ENCODE results near the gene ABCC4. TPM values are rescaled to one million over a fixed set of nuclear protein-coding genes. Genes with fewer than 3 reads are reported as not detected.

Gene ABCC4
- total RNA-seq, 1 experiment from 2014 or later = 17.0 TPM

GRCh38 chr13:95207769-95208366 lies 93.4 kb downstream of the ABCC4 start:
- H3K9me2 ChIP-seq (ENCODE audit: insufficient read depth) = no peaks in the 10 kb centered on the region
- BruUV-seq (replicated peaks) = no TSS peak
- H3K27me3 ChIP-seq (ENCODE audit: insufficient read depth, low read depth) = no peaks in the 10 kb centered on the region
- H3K4me2 ChIP-seq = no peak overlapping the region
- no peaks in the 10 kb centered on the region for H3K4me1 ChIP-seq (replicated peaks; ENCODE audit: insufficient read depth)
- POLR2A ChIA-PET (ENCODE audit: unreplicated experiment) = no interaction called here
- intact Hi-C loops (cut with micrococcal nuclease; ENCODE audit: unreplicated experiment) = no loop called here
- 0 out of 2 replicates have a peak, but pooled peaks cover 5% of the 10 kb centered on the region for H3F3A ChIP-seq (ENCODE audit: insufficient read depth, low read depth)
- DNase-seq = no peak
- H2AFZ ChIP-seq = no peak overlapping the region
- no peaks in the 10 kb centered on the region for H3K36me3 ChIP-seq (ENCODE audit: low read depth)
- no peaks in the 10 kb centered on the region for H3K9me3 ChIP-seq (ENCODE audit: insufficient read depth, low read depth)
- CTCF ChIA-PET = no interaction called here
- H3K27ac ChIP-seq = no peak overlapping the region
- no peak overlapping the region for H3K4me3 ChIP-seq
- no peaks in the 10 kb centered on the region for H4K20me1 ChIP-seq (ENCODE audit: insufficient read depth)
- TF ChIP-seq CTCF (conservative IDR thresholded peaks at IDR 0.05) (no peak), EZH2 (IDR thresholded peaks at IDR 0.05; ENCODE audit: low read depth) (no peak)
- no peaks in the 10 kb centered on the region for H3K79me2 ChIP-seq (ENCODE audit: low read depth)

DNA sequence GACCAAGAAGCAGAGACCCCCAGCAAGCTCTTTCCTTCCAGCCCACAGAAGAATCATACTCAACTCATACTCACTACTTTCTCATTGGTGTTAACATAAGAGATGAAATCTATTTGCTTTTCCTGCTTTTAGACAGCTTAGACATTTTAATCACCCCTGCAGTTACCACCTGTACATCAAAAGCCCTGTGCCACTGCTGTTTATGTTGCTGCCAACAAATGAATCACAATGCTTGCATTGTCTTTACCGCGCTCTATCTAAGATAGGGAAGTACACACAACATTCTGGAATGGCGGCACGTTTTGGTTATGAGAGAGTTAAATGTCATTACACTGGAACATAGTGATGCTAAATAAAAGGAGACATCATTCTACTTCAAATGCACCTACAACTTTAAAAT lies 95.1 kb downstream of the ABCC4 start:
- Histone ChIP-seq H3K4me2 (no peak overlapping the region), H3K79me2 (ENCODE audit: low read depth) (no peaks in the 10 kb centered on the region), H3K9me2 (ENCODE audit: insufficient read depth) (no peaks in the 10 kb centered on the region), H3K4me1 (replicated peaks; ENCODE audit: insufficient read depth) (no peaks in the 10 kb centered on the region), H3K9me3 (ENCODE audit: insufficient read depth, low read depth) (no peaks in the 10 kb centered on the region), H2AFZ (no peak overlapping the region), H3K27me3 (ENCODE audit: insufficient read depth, low read depth) (no peaks in the 10 kb centered on the region), H3K36me3 (ENCODE audit: low read depth) (no peaks in the 10 kb centered on the region), H3K27ac (no peak overlapping the region), H3F3A (ENCODE audit: insufficient read depth, low read depth) (no peaks in the 10 kb centered on the region), H3K4me3 (no peak overlapping the region), H4K20me1 (ENCODE audit: insufficient read depth) (no peaks in the 10 kb centered on the region)
- TF ChIP-seq EZH2 (IDR thresholded peaks at IDR 0.05; ENCODE audit: low read depth) (no peak), CTCF (conservative IDR thresholded peaks at IDR 0.05) (no peak)
- intact Hi-C loops (cut with micrococcal nuclease; ENCODE audit: unreplicated experiment) = no loop called here
- POLR2A ChIA-PET (ENCODE audit: unreplicated experiment) = no interaction called here
- no TSS peak for BruUV-seq (replicated peaks)
- no peak for DNase-seq
- CTCF ChIA-PET = no interaction called here

DNA sequence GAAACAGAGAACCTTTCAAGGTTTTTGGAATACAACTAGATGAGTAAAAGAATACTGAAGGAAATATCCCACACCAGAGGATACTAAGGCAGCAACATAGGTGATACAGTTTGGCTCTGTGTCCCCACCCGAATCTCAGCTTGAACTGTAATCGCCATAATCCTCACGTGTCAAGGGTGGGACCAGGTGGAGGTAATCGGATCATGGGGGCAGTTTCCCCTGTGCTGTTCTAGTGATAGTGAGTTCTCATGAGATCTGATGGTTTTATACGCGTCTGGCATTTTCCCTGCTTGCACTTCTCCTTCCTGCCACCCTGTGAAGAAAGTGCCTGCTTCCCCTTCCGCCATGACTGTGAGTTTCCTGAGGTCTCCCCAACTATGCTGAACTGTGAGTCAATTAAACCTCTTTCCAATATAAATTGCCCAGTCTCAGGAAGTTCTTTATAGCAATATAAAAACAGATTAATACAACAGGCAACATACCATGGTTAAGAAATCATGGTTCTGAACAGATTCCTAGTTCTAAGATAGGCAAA lies 97.0 kb downstream of the ABCC4 start:
- no peaks in the 10 kb centered on the region for H3F3A ChIP-seq (ENCODE audit: insufficient read depth, low read depth)
- no peaks in the 10 kb centered on the region for H3K4me1 ChIP-seq (replicated peaks; ENCODE audit: insufficient read depth)
- TF ChIP-seq EZH2 (IDR thresholded peaks at IDR 0.05; ENCODE audit: low read depth) (no peak), CTCF (conservative IDR thresholded peaks at IDR 0.05) (no peak)
- no peaks in the 10 kb centered on the region for H3K9me3 ChIP-seq (ENCODE audit: insufficient read depth, low read depth)
- no peaks in the 10 kb centered on the region for H3K36me3 ChIP-seq (ENCODE audit: low read depth)
- H3K79me2 ChIP-seq (ENCODE audit: low read depth) = no peaks in the 10 kb centered on the region
- CTCF ChIA-PET = interaction anchor here (0.6 kb wide), 1 partner anchor 463 kb away, joined by 7 read pairs; no protein-coding TSS in a partner anchor
- no peak overlapping the region for H3K27ac ChIP-seq
- no peaks in the 10 kb centered on the region for H3K9me2 ChIP-seq (ENCODE audit: insufficient read depth)
- POLR2A ChIA-PET (ENCODE audit: unreplicated experiment) = no interaction called here
- no peak overlapping the region for H2AFZ ChIP-seq
- no peak overlapping the region for H3K4me2 ChIP-seq
- no TSS peak for BruUV-seq (replicated peaks)
- H4K20me1 ChIP-seq (ENCODE audit: insufficient read depth) = no peaks in the 10 kb centered on the region
- no peaks in the 10 kb centered on the region for H3K27me3 ChIP-seq (ENCODE audit: insufficient read depth, low read depth)
- no peak for DNase-seq
- intact Hi-C loops (cut with micrococcal nuclease; ENCODE audit: unreplicated experiment) = no loop called here
- H3K4me3 ChIP-seq = no peak overlapping the region

All from PC-9 (cell line).